ENCODE measurements around the gene CYTH1. TPM values are rescaled to one million over a fixed set of nuclear protein-coding genes. Genes with fewer than 3 reads are reported as not detected.

CYTH1 gene
- total and polyA plus RNA-seq, 12 donors = 26.0 to 141 (median 46.2) TPM

DNA sequence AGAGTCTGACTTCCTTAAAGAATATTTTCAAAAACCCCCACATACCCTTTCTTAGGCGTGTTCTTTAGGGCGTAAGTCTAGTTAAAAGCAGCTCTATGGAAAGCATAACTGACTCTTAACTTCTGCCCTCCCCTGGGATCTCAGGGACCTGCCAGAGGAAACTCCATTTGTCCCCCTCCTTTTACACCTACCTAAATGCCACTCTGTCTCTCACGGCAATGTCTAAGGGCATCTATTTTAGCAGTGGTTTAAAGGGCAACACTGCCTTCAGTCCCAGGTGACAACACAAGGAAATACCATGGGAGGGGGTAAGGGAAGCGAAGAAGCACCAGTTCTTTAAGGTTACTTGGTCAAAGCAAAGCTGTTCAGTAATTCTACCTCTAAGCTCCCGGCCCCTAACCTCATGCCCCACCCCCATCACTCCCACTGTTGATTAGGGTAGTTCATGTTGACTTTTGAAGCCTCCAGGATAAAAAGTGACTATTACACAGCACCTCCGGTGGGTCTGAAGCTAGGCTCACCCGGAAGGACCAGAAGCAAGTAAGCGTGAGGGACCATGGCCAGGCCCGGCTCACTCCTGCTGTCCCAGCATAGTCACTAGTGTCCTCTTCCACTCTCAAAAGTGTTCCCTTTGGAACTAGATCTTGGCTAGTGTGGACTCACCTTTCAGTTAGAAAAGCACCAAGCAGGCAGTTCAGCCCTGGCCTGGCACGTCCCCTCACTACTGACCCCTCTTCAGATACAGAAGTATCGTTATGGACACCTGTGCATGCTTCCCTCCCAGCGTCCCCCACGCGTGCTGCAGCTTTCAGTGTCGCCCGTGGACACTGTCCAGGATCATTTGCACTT is 47.1 kb downstream of the CYTH1 start:
- H3K4me1 ChIP-seq (replicated peaks in 1 of 2) = peaks cover 12 to 63% of the 10 kb centered on the region in 2 donors
- WGBS, 4 donors = 81 to 90% (median 84%) methylated on average over 16 of the region's 16 CpGs
- peak overlapping the region in 1 of 5 donors; percentile 67 for H3K27ac ChIP-seq
- no peak for TF ChIP-seq POLR2A (IDR thresholded peaks at IDR 0.05)
- TF ChIP-seq, protein P1, sequence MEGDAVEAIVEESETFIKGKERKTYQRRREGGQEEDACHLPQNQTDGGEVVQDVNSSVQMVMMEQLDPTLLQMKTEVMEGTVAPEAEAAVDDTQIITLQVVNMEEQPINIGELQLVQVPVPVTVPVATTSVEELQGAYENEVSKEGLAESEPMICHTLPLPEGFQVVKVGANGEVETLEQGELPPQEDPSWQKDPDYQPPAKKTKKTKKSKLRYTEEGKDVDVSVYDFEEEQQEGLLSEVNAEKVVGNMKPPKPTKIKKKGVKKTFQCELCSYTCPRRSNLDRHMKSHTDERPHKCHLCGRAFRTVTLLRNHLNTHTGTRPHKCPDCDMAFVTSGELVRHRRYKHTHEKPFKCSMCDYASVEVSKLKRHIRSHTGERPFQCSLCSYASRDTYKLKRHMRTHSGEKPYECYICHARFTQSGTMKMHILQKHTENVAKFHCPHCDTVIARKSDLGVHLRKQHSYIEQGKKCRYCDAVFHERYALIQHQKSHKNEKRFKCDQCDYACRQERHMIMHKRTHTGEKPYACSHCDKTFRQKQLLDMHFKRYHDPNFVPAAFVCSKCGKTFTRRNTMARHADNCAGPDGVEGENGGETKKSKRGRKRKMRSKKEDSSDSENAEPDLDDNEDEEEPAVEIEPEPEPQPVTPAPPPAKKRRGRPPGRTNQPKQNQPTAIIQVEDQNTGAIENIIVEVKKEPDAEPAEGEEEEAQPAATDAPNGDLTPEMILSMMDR (IDR thresholded peaks at IDR 0.05) = no peak
- H3K27me3 ChIP-seq = no peaks in the 10 kb centered on the region
- intact Hi-C loops (cut with DNase I) = no loop called here
- no peaks in the 10 kb centered on the region for H3K9me3 ChIP-seq (replicated peaks in 1 of 3)
- DNase-seq = no peak
- H3K36me3 ChIP-seq (replicated peaks in 1 of 2) = no peaks in the 10 kb centered on the region
- no peak overlapping the region for H3K4me3 ChIP-seq

DNA sequence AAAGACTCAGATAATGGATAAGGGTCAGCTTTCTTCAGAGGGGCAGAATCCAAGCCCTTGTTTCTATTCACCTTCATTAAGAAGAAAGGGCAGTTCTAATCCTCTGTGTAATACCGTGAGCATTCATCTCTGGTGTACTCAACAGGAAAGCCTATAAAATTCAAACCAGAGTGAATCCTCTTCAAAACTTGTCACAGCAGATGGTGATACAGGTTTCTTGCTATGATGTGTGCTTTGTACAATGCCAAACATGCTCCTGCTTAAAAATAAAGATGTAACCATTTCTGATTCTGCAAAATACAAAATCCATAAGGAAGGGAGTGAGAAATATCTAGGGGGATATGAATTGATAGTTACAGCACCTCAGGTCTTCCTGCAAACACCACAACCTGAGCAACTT is 49.7 kb downstream of the CYTH1 start:
- Histone ChIP-seq H3K36me3 (replicated peaks in 1 of 2) (no peaks in the 10 kb centered on the region), H3K4me3 (no peak overlapping the region), H3K27me3 (no peaks in the 10 kb centered on the region), H3K4me1 (replicated peaks in 1 of 2) (peaks cover 12 to 44% of the 10 kb centered on the region in 2 donors), H3K27ac (peak overlapping the region in 2 of 5 donors; percentile 41 to 77), H3K9me3 (replicated peaks in 1 of 3) (no peaks in the 10 kb centered on the region)
- intact Hi-C loops (cut with DNase I) = no loop called here
- TF ChIP-seq, protein P1 (IDR thresholded peaks at IDR 0.05) = no peak
- TF ChIP-seq POLR2A (IDR thresholded peaks at IDR 0.05) = no peak
- WGBS, 4 donors = 86 to 95% (median 94%) methylated on average over 1 of the region's 1 CpG
- DNase-seq = no peak

DNA sequence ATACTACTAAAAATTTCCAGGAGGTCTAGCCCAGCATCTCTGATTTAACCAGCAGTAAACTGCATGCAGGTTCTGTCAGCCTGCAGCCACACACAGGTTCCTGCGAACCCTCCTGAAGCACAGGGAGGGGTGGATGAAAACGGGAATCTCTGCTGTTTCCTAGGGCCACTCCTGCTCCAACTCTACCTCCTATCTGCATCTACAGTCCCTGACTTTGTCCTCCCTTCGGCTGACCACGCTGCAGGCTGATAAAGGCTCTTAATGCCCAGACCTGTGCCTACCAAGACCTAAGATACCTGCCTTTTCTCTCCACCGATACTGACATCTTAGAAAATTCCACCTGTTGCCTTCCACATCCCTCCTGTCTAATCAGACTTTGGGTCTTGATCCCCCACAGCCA is 50.2 kb downstream of the CYTH1 start:
- no peak overlapping the region for H3K27ac ChIP-seq
- WGBS, 4 donors = 86 to 96% (median 91%) methylated on average over 5 of the region's 5 CpGs
- intact Hi-C loops (cut with DNase I) = no loop called here
- no peaks in the 10 kb centered on the region for H3K9me3 ChIP-seq (replicated peaks in 1 of 3)
- peaks cover 12 to 44% of the 10 kb centered on the region in 2 donors for H3K4me1 ChIP-seq (replicated peaks in 1 of 2)
- TF ChIP-seq, protein P1 (IDR thresholded peaks at IDR 0.05) = no peak
- TF ChIP-seq POLR2A (IDR thresholded peaks at IDR 0.05) = no peak
- H3K4me3 ChIP-seq = no peak overlapping the region
- no peaks in the 10 kb centered on the region for H3K36me3 ChIP-seq (replicated peaks in 1 of 2)
- H3K27me3 ChIP-seq = no peaks in the 10 kb centered on the region
- no peak for DNase-seq

DNA sequence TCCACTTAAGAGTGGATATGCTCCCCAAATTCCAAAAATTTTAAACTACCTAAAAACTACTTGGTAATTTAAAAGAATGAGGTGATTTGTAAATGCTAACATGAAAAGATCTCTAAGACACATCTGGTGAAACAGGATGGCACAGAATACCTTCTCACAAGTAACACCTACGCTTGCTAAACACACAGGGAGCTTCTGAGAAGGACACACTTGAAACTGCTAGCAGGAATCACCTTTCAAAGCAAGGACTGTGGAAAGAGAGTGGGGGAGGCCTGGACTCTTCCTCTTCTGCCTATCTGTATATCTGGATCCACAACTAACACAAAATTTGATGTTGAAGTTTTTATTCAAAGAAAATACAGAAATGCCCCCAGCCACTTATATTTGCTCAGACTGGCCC is 52.4 kb downstream of the CYTH1 start:
- intact Hi-C loops (cut with DNase I) = no loop called here
- no peaks in the 10 kb centered on the region for H3K27me3 ChIP-seq
- no peaks in the 10 kb centered on the region for H3K36me3 ChIP-seq (replicated peaks in 1 of 2)
- no peak for TF ChIP-seq POLR2A (IDR thresholded peaks at IDR 0.05)
- TF ChIP-seq, protein P1 (IDR thresholded peaks at IDR 0.05) = no peak
- H3K9me3 ChIP-seq (replicated peaks in 1 of 3) = no peaks in the 10 kb centered on the region
- peaks cover 4 to 38% of the 10 kb centered on the region in 2 donors for H3K4me1 ChIP-seq (replicated peaks in 1 of 2)
- no peak overlapping the region for H3K27ac ChIP-seq
- 94 to 100% (median 97%) methylated on average over 1 of the region's 1 CpG for WGBS, 4 donors
- no peak for DNase-seq
- H3K4me3 ChIP-seq = no peak overlapping the region

Measured in adrenal gland (tissue), 12 donors.